ENCODE results near the gene ACCSL.
A peak's percentile ranks its signal among the peaks of the same experiment; 100 is the strongest.

ACCSL gene

DNA sequence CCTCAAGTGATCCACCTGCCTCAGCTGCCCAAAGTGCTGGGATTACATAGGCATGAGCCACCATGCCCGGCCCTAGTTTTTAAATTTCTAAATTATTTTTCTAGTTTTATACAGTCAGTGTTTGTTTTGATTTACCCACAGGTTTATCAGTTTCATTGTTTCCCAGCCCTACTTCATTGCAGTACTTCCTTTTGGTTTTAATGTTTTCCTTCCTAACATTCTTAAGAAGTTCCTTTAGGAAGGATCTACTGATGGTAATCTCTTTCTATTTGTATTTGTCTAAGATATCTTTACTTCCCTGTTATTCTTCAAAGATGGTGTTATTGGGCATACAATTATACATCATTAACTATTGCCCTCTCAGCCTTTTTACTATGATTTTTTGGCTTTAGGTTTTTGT is 42.8 kb downstream of the ACCSL start:
- no peaks in the 10 kb centered on the region for H3K27me3 Mint-ChIP-seq
- peaks cover 9% of the 10 kb centered on the region for H3K36me3 Mint-ChIP-seq
- H3K4me3 Mint-ChIP-seq: no peak overlapping the region
- H3K9me3 Mint-ChIP-seq (ENCODE audit: low read depth): peaks cover 5% of the 10 kb centered on the region
- H3K27ac Mint-ChIP-seq: no peak overlapping the region
- H3K4me1 Mint-ChIP-seq (ENCODE audit: low read depth): peaks cover 14% of the 10 kb centered on the region

DNA sequence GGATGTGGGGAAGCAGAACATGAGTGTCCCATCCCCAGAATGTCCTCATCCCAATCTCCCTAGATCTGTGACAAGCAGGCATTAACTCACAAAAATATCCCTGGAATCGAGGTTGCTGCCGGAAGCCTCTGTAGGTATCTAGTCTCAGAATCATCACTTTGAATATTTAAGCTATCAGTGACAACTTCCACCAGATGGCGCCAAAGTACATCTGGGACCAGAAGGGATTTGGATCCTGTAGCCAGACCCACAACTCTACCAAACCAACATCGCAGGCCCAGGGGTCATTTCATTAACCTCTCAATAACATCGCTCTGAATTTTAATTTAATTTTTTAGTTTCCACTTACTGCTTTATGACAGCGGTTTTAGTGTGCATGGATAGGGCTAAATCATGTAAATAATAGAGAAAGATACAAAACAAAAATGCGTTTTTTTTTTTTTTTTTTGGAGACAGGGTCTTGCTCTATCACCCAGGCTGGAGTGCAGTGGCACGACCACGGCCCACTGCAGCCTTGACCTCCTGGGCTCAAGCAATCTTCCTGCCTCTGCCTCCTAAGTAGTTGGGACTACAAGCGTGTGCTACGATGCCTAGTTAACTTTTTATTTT is 46.6 kb downstream of the ACCSL start:
- Mint-ChIP-seq H3K27ac (peak overlapping the region; percentile 56), H3K9me3 (ENCODE audit: low read depth) (no peaks in the 10 kb centered on the region), H3K4me1 (ENCODE audit: low read depth) (peaks cover 31% of the 10 kb centered on the region), H3K4me3 (peak overlapping the region; percentile 85), H3K36me3 (no peaks in the 10 kb centered on the region), H3K27me3 (no peaks in the 10 kb centered on the region)

DNA sequence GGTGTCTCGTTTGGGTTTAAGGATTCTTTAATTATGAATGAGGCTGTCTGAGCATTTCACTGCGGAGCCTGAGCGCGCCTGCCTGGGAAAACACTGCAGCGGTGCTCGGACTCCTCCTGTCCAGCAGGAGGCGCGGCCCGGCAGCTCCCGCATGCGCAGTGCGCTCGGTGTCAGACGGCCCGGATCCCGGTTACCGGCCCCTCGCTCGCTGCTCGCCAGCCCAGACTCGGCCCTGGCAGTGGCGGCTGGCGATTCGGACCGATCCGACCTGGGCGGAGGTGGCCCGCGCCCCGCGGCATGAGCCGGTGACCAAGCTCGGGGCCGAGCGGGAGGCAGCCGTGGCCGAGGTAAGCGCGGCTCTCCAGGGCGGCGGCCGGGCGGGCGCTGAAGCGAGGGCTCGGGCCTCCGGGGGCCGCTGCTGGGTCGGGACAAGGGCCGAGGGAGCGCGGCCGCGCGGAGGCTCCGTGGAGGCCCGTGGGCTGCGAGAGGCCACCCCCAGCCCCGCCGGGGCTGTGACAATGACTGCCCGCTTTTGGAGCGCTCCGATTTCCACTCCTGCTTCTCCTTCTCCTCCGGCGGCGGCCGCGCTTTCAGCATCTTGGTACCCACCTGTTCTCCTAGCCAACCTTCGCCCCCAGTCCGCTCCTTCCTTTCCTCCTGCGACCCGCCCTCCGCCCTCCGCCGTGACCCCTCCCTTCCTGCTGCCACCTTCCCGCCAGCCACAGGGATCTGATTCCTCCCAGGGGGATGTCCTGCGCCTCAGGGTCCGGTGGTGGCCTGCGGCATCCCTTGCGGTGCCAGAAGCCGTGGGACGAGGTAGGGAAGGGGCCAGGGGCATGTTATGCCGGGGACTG is 48.0 kb downstream of the ACCSL start, which contains the start of gene EXT2:
TSS of gene EXT2 (plus strand) at position 173 of the 854 bp plus-strand sequence. CDS start 12,035 bp downstream, outside the sequence.
- no peaks in the 10 kb centered on the region for H3K9me3 Mint-ChIP-seq (ENCODE audit: low read depth)
- peak within 1 kb of the TSS; percentile 90 for H3K4me3 Mint-ChIP-seq
- peaks cover 40% of the 10 kb centered on the region for H3K4me1 Mint-ChIP-seq (ENCODE audit: low read depth)
- H3K27ac Mint-ChIP-seq: peak within 1 kb of the TSS; percentile 56
- no peaks in the 10 kb centered on the region for H3K36me3 Mint-ChIP-seq
- no peaks in the 10 kb centered on the region for H3K27me3 Mint-ChIP-seq

DNA sequence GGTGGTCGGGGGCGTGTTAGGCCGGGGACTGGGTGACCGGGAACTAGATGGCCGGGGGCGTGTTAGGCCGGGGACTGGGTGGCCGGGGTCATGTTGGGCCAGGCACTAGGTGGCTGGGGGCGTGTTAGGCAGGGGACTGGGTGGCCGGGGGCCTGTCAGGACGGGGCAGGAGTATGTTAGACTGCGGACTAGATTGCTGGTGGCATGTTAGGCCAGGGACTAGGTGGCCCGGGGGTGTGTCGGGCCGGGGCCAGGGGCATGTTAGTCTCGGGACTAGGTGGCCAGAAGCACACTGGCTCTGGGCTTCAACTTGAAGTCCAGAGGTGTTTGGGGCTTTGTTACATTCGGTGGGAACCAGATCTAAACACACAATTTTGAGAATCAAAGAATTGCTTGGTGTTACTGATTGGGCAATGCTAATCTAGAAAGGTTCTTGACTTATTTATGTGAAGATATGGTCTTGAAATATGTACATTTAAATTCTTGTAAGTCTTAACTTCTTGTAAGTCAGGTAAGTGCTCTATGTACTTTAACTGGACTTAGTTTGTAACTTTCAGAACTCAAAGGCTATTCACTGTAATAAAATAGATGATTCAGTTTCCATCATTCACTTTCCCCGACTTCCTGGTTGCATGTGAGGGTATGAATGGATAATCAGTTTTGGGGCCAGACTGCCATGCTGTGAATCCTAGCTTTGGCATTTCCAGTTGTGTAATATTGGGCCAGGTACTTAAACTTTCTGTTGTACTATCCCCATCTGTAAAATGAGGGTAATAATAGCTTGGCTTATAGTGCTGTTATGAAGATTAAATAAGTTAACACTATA is 48.8 kb downstream of the ACCSL start:
- H3K27me3 Mint-ChIP-seq: no peaks in the 10 kb centered on the region
- peak overlapping the region; percentile 90 for H3K4me3 Mint-ChIP-seq
- H3K36me3 Mint-ChIP-seq: no peaks in the 10 kb centered on the region
- H3K27ac Mint-ChIP-seq: peak overlapping the region; percentile 56
- no peaks in the 10 kb centered on the region for H3K9me3 Mint-ChIP-seq (ENCODE audit: low read depth)
- H3K4me1 Mint-ChIP-seq (ENCODE audit: low read depth): peaks cover 48% of the 10 kb centered on the region

DNA sequence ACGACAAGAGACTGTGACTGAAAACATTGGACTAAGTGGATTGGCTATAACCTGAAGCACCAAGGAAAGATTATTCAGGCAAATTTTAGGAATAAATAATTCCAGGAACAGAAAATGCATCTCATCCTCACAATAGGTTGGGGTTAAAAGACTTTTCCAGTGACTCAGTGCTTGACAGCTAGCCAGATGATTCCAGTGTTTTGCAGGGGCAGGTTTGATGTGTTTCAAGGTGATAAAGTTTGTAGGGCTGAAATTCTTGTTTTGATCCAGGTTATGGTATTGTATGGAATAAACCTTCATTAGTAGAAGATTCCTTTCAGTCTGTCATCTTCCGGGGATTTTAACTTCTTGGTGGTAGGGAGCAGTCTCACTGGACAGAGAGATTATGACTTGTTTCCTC is 50.0 kb downstream of the ACCSL start:
- H3K4me3 Mint-ChIP-seq: peak overlapping the region; percentile 9
- H3K36me3 Mint-ChIP-seq: no peaks in the 10 kb centered on the region
- no peaks in the 10 kb centered on the region for H3K9me3 Mint-ChIP-seq (ENCODE audit: low read depth)
- no peaks in the 10 kb centered on the region for H3K27me3 Mint-ChIP-seq
- no peak overlapping the region for H3K27ac Mint-ChIP-seq
- peaks cover 59% of the 10 kb centered on the region for H3K4me1 Mint-ChIP-seq (ENCODE audit: low read depth)

DNA sequence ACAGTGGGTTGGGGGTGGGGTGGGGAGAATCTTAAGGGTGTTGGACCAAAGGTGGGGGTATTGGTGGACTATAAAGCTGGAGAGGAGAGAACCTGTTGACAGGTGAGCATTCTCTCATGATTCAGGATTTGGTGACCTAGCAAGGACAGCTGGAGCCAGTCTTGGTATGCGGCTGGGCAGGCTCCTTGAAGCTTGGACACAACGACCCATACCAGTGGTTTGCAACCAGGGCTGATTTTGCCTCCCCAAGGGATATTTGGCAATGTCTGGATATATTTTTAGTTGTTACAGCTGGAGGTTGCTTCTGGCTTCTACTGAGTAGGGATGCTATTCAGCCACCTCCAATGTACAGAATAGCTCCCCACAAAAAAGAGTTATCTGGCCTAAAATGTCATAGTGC is 53.3 kb downstream of the ACCSL start:
- Mint-ChIP-seq H3K4me1 (ENCODE audit: low read depth) (peaks cover 56% of the 10 kb centered on the region), H3K27me3 (no peaks in the 10 kb centered on the region), H3K36me3 (no peaks in the 10 kb centered on the region), H3K9me3 (ENCODE audit: low read depth) (no peaks in the 10 kb centered on the region), H3K27ac (no peak overlapping the region), H3K4me3 (no peak overlapping the region)

DNA sequence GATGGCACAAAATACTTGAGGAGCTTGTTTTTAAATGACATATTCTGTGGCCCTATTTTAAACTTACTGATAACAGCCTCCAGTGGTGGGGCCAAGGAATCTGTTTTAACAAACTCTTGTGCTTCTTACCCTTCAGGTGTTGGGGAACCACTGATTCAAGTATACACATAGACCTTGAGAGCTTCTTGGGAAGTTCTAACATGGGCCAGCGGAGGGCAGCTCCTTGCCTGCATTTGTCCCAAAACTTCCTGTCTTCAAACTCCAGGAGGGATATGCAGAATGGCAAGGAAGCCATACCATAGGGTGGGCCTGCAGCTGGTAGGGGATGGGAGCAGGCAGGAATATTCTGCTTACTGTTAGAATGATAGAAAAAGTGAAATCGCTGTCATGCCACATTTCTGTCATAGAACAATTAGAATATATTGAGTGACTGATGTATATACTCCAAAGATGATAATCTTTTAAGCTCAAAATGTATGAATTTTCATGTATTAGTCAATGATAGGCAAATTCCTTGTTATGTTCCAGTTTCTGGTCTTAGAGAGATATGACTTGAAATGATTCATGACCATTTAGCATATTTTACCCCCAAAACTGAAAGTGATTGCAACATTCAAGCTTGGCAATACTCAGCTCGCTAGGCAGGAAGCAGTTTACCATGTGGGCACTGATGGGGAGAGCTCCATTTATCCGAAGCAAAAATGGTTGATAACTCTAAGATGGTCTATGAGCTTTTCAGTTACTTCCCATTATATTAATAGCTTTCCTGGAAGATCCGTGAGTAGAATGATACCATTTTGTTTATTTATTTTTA is 56.9 kb downstream of the ACCSL start:
- H3K27me3 Mint-ChIP-seq: no peaks in the 10 kb centered on the region
- peak overlapping the region; percentile 78 for H3K27ac Mint-ChIP-seq
- no peak overlapping the region for H3K4me3 Mint-ChIP-seq
- peaks cover 36% of the 10 kb centered on the region for H3K4me1 Mint-ChIP-seq (ENCODE audit: low read depth)
- H3K9me3 Mint-ChIP-seq (ENCODE audit: low read depth): no peaks in the 10 kb centered on the region
- H3K36me3 Mint-ChIP-seq: no peaks in the 10 kb centered on the region

DNA sequence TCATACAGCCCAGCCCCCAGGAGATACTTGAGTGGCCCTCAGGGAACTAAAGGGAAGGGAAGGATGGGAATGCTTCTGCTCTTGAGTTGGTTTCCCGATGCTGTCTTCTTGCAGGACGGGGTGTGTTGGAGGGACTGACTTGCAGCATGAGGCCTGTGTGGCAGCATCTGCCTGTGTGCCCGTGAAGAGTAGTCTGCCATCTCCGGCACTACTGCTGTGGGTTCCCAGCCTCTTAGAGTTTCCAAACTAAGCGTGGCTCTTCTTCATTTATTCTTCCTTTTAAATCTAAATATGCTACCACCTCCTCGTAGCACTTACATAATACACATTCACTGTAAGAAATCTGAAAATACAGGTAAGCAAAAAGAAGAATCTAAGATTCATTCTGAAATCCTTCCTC is 60.5 kb downstream of the ACCSL start:
- no peak overlapping the region for H3K4me3 Mint-ChIP-seq
- H3K36me3 Mint-ChIP-seq: no peaks in the 10 kb centered on the region
- no peaks in the 10 kb centered on the region for H3K9me3 Mint-ChIP-seq (ENCODE audit: low read depth)

More for the DNA sequence above, 60.5 kb downstream of the ACCSL start:
- Mint-ChIP-seq H3K27me3 (no peaks in the 10 kb centered on the region), H3K4me1 (ENCODE audit: low read depth) (peaks cover 15% of the 10 kb centered on the region), H3K27ac (no peak overlapping the region)
